Endothelial cell (in vitro differentiated cells): Measurements from ENCODE around the gene MICAL3. TPM values are rescaled to one million over a fixed set of nuclear protein-coding genes. Genes with fewer than 3 reads are reported as not detected.
A peak's percentile ranks its signal among the peaks of the same experiment; 100 is the strongest.

ENCODE experiments used
- DNase-seq: peaks from one replicate; pipeline ENCODE4 v3.0.0; 2021; ENCODE audit warnings: low spot score
- H3K27ac Mint-ChIP-seq: one replicate; pipeline ENCODE4 v1.8.0; 2021; ENCODE audit warnings: mixed read lengths, inconsistent platforms; ENCODE audit not compliant: unreplicated experiment
- H3K27me3 Mint-ChIP-seq: one replicate; pipeline ENCODE4 v1.8.0; 2021; ENCODE audit warnings: mild to moderate bottlenecking, moderate library complexity, mixed read lengths, inconsistent platforms; ENCODE audit not compliant: unreplicated experiment
- H3K36me3 Mint-ChIP-seq: one replicate; pipeline ENCODE4 v1.8.0; 2021; ENCODE audit warnings: mild to moderate bottlenecking, low read depth, mixed read lengths, inconsistent platforms; ENCODE audit not compliant: unreplicated experiment
- H3K4me1 Mint-ChIP-seq: one replicate; pipeline ENCODE4 v1.8.0; 2021; ENCODE audit warnings: mild to moderate bottlenecking, mixed read lengths, inconsistent platforms; ENCODE audit not compliant: unreplicated experiment
- H3K4me3 Mint-ChIP-seq: one replicate; pipeline ENCODE4 v1.8.0; 2021; ENCODE audit warnings: mild to moderate bottlenecking, mixed read lengths, inconsistent platforms; ENCODE audit not compliant: unreplicated experiment
- H3K9me3 Mint-ChIP-seq: one replicate; pipeline ENCODE4 v1.8.0; 2021; ENCODE audit warnings: mixed read lengths, inconsistent platforms; ENCODE audit not compliant: unreplicated experiment
- CTCF ChIP-seq: fragments of 200-600 bp; sonication (generic); IDR thresholded peaks from one replicate; pipeline ENCODE4 v1.5.0; 2021; ENCODE audit warnings: antibody characterized with exemption; ENCODE audit not compliant: unreplicated experiment
- total RNA-seq: library from RNA; stranded (reverse); fragmentation: NEBNext Ultra II Directional; extraction: Animal tissue kit (Norgen Biotek cat#: 25700); gene quantifications from one replicate; pipeline ENCODE4 v1.2.1, GENCODE V29; 2021; ENCODE audit not compliant: unreplicated experiment

MICAL3 gene
- total RNA-seq, 1 donor from 2014 or later = 54.3 TPM

- Mint-ChIP-seq H3K9me3 (no peaks in the 10 kb centered on the region), H3K4me3 (no peak overlapping the region), H3K27me3 (peaks cover 3% of the 10 kb centered on the region), H3K36me3 (peaks cover 3% of the 10 kb centered on the region), H3K4me1 (peaks cover 8% of the 10 kb centered on the region), H3K27ac (no peak overlapping the region)
- TF ChIP-seq CTCF = peak; percentile 48
- DNase-seq = peak; percentile 64
These were observed 275.6 kb downstream of the MICAL3 start for GRCh38 chr22:17748555-17749353.

GRCh38 chr22:17746916-17747315 lies 277.4 kb downstream of the MICAL3 start:
- Mint-ChIP-seq H3K9me3 (no peaks in the 10 kb centered on the region), H3K27ac (no peak overlapping the region), H3K4me3 (no peak overlapping the region), H3K27me3 (peaks cover 2% of the 10 kb centered on the region), H3K36me3 (peaks cover 6% of the 10 kb centered on the region), H3K4me1 (peaks cover 8% of the 10 kb centered on the region)
- TF ChIP-seq CTCF = no peak
- DNase-seq = no peak

GRCh38 chr22:17744430-17744829 lies 279.9 kb downstream of the MICAL3 start:
- Mint-ChIP-seq H3K9me3 (no peaks in the 10 kb centered on the region), H3K4me3 (no peak overlapping the region), H3K36me3 (peaks cover 11% of the 10 kb centered on the region), H3K27ac (no peak overlapping the region), H3K27me3 (peaks cover 5% of the 10 kb centered on the region), H3K4me1 (peaks cover 8% of the 10 kb centered on the region)
- DNase-seq = no peak
- no peak for TF ChIP-seq CTCF

GRCh38 chr22:17743661-17744411 lies 280.5 kb downstream of the MICAL3 start:
- no peaks in the 10 kb centered on the region for H3K9me3 Mint-ChIP-seq
- H3K27ac Mint-ChIP-seq = no peak overlapping the region
- no peak overlapping the region for H3K4me3 Mint-ChIP-seq
- TF ChIP-seq CTCF = no peak
- H3K27me3 Mint-ChIP-seq = peaks cover 5% of the 10 kb centered on the region
- H3K36me3 Mint-ChIP-seq = peaks cover 12% of the 10 kb centered on the region
- peaks cover 8% of the 10 kb centered on the region for H3K4me1 Mint-ChIP-seq
- no peak for DNase-seq

- Mint-ChIP-seq H3K36me3 (peaks cover 21% of the 10 kb centered on the region), H3K4me3 (no peak overlapping the region), H3K27me3 (peaks cover 5% of the 10 kb centered on the region), H3K9me3 (no peaks in the 10 kb centered on the region), H3K4me1 (peaks cover 8% of the 10 kb centered on the region), H3K27ac (no peak overlapping the region)
- TF ChIP-seq CTCF = peak; percentile 68
- DNase-seq = peak; percentile 85
These were observed 281.8 kb downstream of the MICAL3 start for GRCh38 chr22:17742527-17742902.
